Right lobe of liver (tissue), 6 donors: ENCODE results near the gene CRIP3. TPM values are rescaled to one million over a fixed set of nuclear protein-coding genes. Genes with fewer than 3 reads are reported as not detected.

ENCODE experiments used
- ATAC-seq, 4 donors: fragments of 200-7000 bp; cut with Tn5 transposase; one replicate each; pipeline ENCODE4 v1.9.1; 2020; ENCODE audit warnings: mild to moderate bottlenecking in 4 of 4, moderate library complexity in 4 of 4
- DNase-seq, 3 donors: peaks; one replicate each; pipeline ENCODE4 v3.0.0-alpha.2; 2020
- H3K27ac ChIP-seq, 3 donors: fragments of 200-600 bp; one replicate each; pipeline ENCODE4 v1.8.0; 2022
- H3K27me3 ChIP-seq, 2 donors: fragments of 200-600 bp; one replicate each; pipeline ENCODE4 v1.8.0; 2022
- H3K36me3 ChIP-seq, 4 donors: fragments of 200-600 bp; sonication (generic) in 1 of 4; one replicate each; pipeline versions ENCODE4 v1.5.1 to v1.8.0; 2017 to 2022; ENCODE audit warnings: control low read depth in 1 of 4
- H3K4me1 ChIP-seq, 4 donors: fragments of 200-600 bp; sonication (generic) in 1 of 4; one replicate each; pipeline versions ENCODE4 v1.5.1 to v1.8.0; 2017 to 2022; ENCODE audit warnings: control low read depth in 1 of 4
- H3K4me3 ChIP-seq, 3 donors: fragments of 200-600 bp; one replicate each; pipeline ENCODE4 v1.8.0; 2022
- H3K9me3 ChIP-seq, 4 donors: fragments of 200-600 bp; sonication (generic) in 1 of 4; one replicate each; pipeline versions ENCODE4 v1.5.1 to v1.8.0; 2017 to 2022; ENCODE audit warnings: control low read depth in 1 of 4
- CTCF ChIP-seq, 4 donors: fragments of 200-600 bp in 3 of 4; fragments of 450-650 bp in 1 of 4; IDR thresholded peaks; one replicate each; pipeline versions ENCODE4 v1.5.1 to v1.8.0; 2016 to 2022; ENCODE audit warnings: antibody characterized with exemption in 4 of 4, mild to moderate bottlenecking in 2 of 4
- POLR2A ChIP-seq: fragments of 450-650 bp; IDR thresholded peaks from one replicate; pipeline ENCODE4 v1.6.1; 2017; ENCODE audit warnings: antibody characterized with exemption, mild to moderate bottlenecking
- WGBS: methylation state at CpG from one replicate; pipeline ENCODE4 v1.1.6; 2018; ENCODE audit warnings: low coverage, low lambda C conversion rate; ENCODE audit not compliant: insufficient coverage; ENCODE audit errors: missing lambda C conversion rate; 5-methylcytosine and 5-hydroxymethylcytosine counted together
- intact Hi-C, 2 donors: fragments of 100-400 bp; cut with DNase I; formaldehyde crosslinking; loops; one replicate each; pipeline versions ENCODE4 v1.11.2 to v1.14.1; 2022
- total RNA-seq, 6 experiments: library from RNA; depleted of rRNA in 2 of 6; stranded (reverse); fragments of >200 nt in 2 of 6; fragmentation: NEBNext Ultra II Directional in 3 of 6; extraction: Animal tissue kit (Norgen Biotek cat#: 25700) in 3 of 6; gene quantifications; one replicate each; pipeline versions ENCODE4 v1.1.0 to v1.2.4, GENCODE V29; 2016 to 2023
- donor health status: DM: no; HTN: yes; CAD: no.
- donor health status: DM: no; HTN: no; CAD: no.
- donor health status: DM: no; HTN: no; CAD: no.
- donor health status: DM: no; HTN: yes; CAD: no.
- donor health status: DM: no; HTN: yes; CAD: no.

Gene CRIP3
- total RNA-seq, 6 experiments from 2014 or later: 2.1 to 7.9 (median 5.2) TPM

GRCh38 chr6:43310624-43311023 lies 2.0 kb upstream of the CRIP3 start:
- H3K4me3 ChIP-seq: no peak overlapping the region
- H3K27me3 ChIP-seq: no peaks in the 10 kb centered on the region
- DNase-seq: no peak
- no peak overlapping the region for H3K27ac ChIP-seq
- no peaks in the 10 kb centered on the region for H3K36me3 ChIP-seq
- H3K9me3 ChIP-seq: no peaks in the 10 kb centered on the region
- no peak for ATAC-seq
- H3K4me1 ChIP-seq: peaks cover 0 to 22% (median 0%) of the 10 kb centered on the region in 4 donors
- intact Hi-C loops: no loop called here
- TF ChIP-seq CTCF (IDR thresholded peaks at IDR 0.05) (no peak), POLR2A (no peak)

DNA sequence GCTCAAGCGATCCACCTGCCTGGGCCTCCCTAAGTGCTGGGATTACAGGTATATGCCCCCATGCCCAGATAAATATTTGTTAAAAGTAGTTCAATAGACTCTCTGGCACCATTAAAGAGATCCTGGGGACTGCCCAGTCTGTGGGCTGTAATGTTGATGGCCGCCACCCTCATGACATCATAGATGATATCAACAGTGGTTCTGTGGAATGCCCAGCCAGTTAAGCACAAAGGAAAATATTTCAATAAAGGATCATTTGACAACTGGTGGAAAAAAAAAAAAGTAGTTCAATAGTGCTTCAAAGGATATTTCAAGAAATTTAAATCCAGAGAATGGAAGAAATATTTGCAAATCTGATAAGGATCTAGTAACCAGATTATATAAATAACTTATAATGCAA lies 1.5 kb upstream of the CRIP3 start:
- intact Hi-C loops: no loop called here

DNA sequence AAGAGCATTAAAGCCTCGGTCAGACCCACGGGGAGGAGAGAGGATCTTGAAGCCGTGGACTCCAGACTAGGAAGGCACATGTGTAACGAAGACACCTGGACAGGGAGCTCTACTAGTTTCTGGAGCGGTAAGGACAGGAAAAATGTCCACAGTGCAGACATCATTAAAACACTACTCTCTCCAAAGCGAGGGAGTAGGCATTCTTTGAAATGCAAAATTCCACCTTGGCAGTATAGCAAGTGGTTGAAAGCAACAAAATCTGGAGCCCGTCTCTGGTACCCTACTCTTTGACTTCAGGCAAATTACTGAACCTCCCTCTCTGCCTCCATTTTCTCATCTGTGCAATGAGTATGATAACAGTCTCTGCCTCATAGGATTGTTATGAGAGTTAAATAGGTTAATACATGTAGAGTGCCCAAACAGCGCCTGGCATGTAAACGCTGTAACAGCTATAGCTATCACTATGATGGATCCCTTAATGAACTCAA lies 408 bp upstream of the CRIP3 start:
- peaks cover 0 to 26% (median 0%) of the 10 kb centered on the region in 4 donors for H3K4me1 ChIP-seq
- H3K4me3 ChIP-seq: peak overlapping the region; percentile 29 to 47 (median 31)
- no peaks in the 10 kb centered on the region for H3K27me3 ChIP-seq
- ATAC-seq (no peak), DNase-seq (no peak)
- H3K36me3 ChIP-seq: peaks cover 0 to 9% (median 3%) of the 10 kb centered on the region in 4 donors
- no peak for TF ChIP-seq POLR2A
- no peak for TF ChIP-seq CTCF (IDR thresholded peaks at IDR 0.05)
- 32% methylated on average over 8 of the region's 9 CpGs for WGBS
- peak overlapping the region in 1 of 3 donors; percentile 33 for H3K27ac ChIP-seq
- H3K9me3 ChIP-seq: no peaks in the 10 kb centered on the region
- intact Hi-C loops: no loop called here

More for the DNA sequence above, 1.5 kb upstream of the CRIP3 start:
- ATAC-seq (no peak), DNase-seq (no peak)
- no peaks in the 10 kb centered on the region for H3K27me3 ChIP-seq
- H3K36me3 ChIP-seq: no peaks in the 10 kb centered on the region
- H3K4me3 ChIP-seq: no peak overlapping the region
- WGBS: 37% methylated on average over 2 of the region's 2 CpGs
- TF ChIP-seq CTCF (IDR thresholded peaks at IDR 0.05) (no peak), POLR2A (no peak)
- H3K9me3 ChIP-seq: no peaks in the 10 kb centered on the region
- H3K4me1 ChIP-seq: peaks cover 0 to 22% (median 0%) of the 10 kb centered on the region in 4 donors
- no peak overlapping the region for H3K27ac ChIP-seq

GRCh38 chr6:43307451-43308100 lies 1.1 kb downstream of the CRIP3 start:
- TF ChIP-seq CTCF (IDR thresholded peaks at IDR 0.05): no peak
- TF ChIP-seq POLR2A: peak; percentile 29
- no peak overlapping the region for H3K4me3 ChIP-seq
- DNase-seq: peak; percentile 71 to 86 (median 74)
- intact Hi-C loops: no loop called here
- peak overlapping the region; percentile 33 to 43 (median 42) for H3K27ac ChIP-seq
- H3K9me3 ChIP-seq: no peaks in the 10 kb centered on the region
- peaks cover 0 to 28% (median 0%) of the 10 kb centered on the region in 4 donors for H3K4me1 ChIP-seq
- 33% methylated on average over 3 of the region's 5 CpGs for WGBS
- peak; percentile 44 to 70 (median 50) for ATAC-seq
- H3K36me3 ChIP-seq: peaks cover 0 to 22% (median 11%) of the 10 kb centered on the region in 4 donors
- no peaks in the 10 kb centered on the region for H3K27me3 ChIP-seq
